Stimulated activated naive B cell treated with anti-CD40 and anti-IgM and Interleukin-4, amounts not matched to agents 10 μg/mL and 1 μg/mL and 100 μg/mL, for 72 hours (primary cell): Measurements from ENCODE around the gene CLVS2.

ENCODE experiments used
- ATAC-seq, 2 donors: fragments of 150-1000 bp; cut with Tn5 transposase; replicated peaks; 2 replicates each; pipeline ENCODE4 v1.10.0; 2021; ENCODE audit warnings: moderate library complexity in 1 of 2
- DNase-seq: peaks from one replicate; pipeline ENCODE4 v3.0.0; 2021
- H3K27ac Mint-ChIP-seq: one replicate; pipeline ENCODE4 v1.8.0; 2022; ENCODE audit warnings: mild to moderate bottlenecking, mixed read lengths
- H3K27me3 Mint-ChIP-seq, 2 donors: one replicate each; pipeline ENCODE4 v1.8.0; 2022; ENCODE audit warnings: mixed read lengths in 2 of 2
- H3K36me3 Mint-ChIP-seq, 2 donors: one replicate each; pipeline ENCODE4 v1.8.0; 2022; ENCODE audit warnings: mixed read lengths in 2 of 2, mild to moderate bottlenecking in 1 of 2
- H3K4me1 Mint-ChIP-seq, 2 donors: one replicate each; pipeline ENCODE4 v1.8.0; 2022; ENCODE audit warnings: mixed read lengths in 2 of 2, mild to moderate bottlenecking in 1 of 2
- H3K4me3 Mint-ChIP-seq, 2 donors: one replicate each; pipeline ENCODE4 v1.8.0; 2022; ENCODE audit warnings: mild to moderate bottlenecking in 2 of 2, mixed read lengths in 2 of 2, moderate library complexity in 1 of 2
- H3K9me3 Mint-ChIP-seq, 2 donors: one replicate each; pipeline ENCODE4 v1.8.0; 2022; ENCODE audit warnings: mixed read lengths in 2 of 2, mild to moderate bottlenecking in 1 of 2

The CLVS2 gene

GRCh38 chr6:123053602-123054225 is 57.7 kb downstream of the CLVS2 start:
- no peaks in the 10 kb centered on the region for H3K9me3 Mint-ChIP-seq
- H3K4me3 Mint-ChIP-seq, result no peak overlapping the region
- no peaks in the 10 kb centered on the region for H3K27me3 Mint-ChIP-seq
- no peak for DNase-seq
- H3K36me3 Mint-ChIP-seq, result no peaks in the 10 kb centered on the region
- no peak overlapping the region for H3K27ac Mint-ChIP-seq
- peak in 1 of 2 donors; percentile 23 for ATAC-seq
- H3K4me1 Mint-ChIP-seq, result no peaks in the 10 kb centered on the region

- Mint-ChIP-seq H3K27me3 (no peaks in the 10 kb centered on the region), H3K27ac (no peak overlapping the region), H3K4me3 (no peak overlapping the region), H3K4me1 (no peaks in the 10 kb centered on the region), H3K9me3 (peaks cover 0 to 3% of the 10 kb centered on the region in 2 donors), H3K36me3 (no peaks in the 10 kb centered on the region)
- no peak for DNase-seq
- ATAC-seq, result no peak
Observed at GRCh38 chr6:123055256-123055655, 59.2 kb downstream of the CLVS2 start.

GRCh38 chr6:123062670-123063069 is 66.6 kb downstream of the CLVS2 start:
- Mint-ChIP-seq H3K4me3 (no peak overlapping the region), H3K9me3 (peaks cover 0 to 3% of the 10 kb centered on the region in 2 donors), H3K4me1 (no peaks in the 10 kb centered on the region), H3K27ac (no peak overlapping the region), H3K27me3 (no peaks in the 10 kb centered on the region), H3K36me3 (no peaks in the 10 kb centered on the region)
- DNase-seq (no peak), ATAC-seq (no peak)

- no peak overlapping the region for H3K4me3 Mint-ChIP-seq
- no peaks in the 10 kb centered on the region for H3K27me3 Mint-ChIP-seq
- ATAC-seq (no peak), DNase-seq (no peak)
- H3K9me3 Mint-ChIP-seq, result peaks cover 0 to 2% of the 10 kb centered on the region in 2 donors
- H3K27ac Mint-ChIP-seq, result no peak overlapping the region
- no peaks in the 10 kb centered on the region for H3K4me1 Mint-ChIP-seq
- no peaks in the 10 kb centered on the region for H3K36me3 Mint-ChIP-seq
Observed at GRCh38 chr6:123064038-123064437, 68.0 kb downstream of the CLVS2 start.

- Mint-ChIP-seq H3K27ac (no peak overlapping the region), H3K27me3 (no peaks in the 10 kb centered on the region), H3K4me3 (no peak overlapping the region), H3K4me1 (no peaks in the 10 kb centered on the region), H3K36me3 (no peaks in the 10 kb centered on the region), H3K9me3 (no peaks in the 10 kb centered on the region)
- ATAC-seq (no peak), DNase-seq (no peak)
Observed at GRCh38 chr6:123074616-123075015, 78.6 kb downstream of the CLVS2 start.

GRCh38 chr6:123085403-123085802 is 89.4 kb downstream of the CLVS2 start:
- Mint-ChIP-seq H3K9me3 (no peaks in the 10 kb centered on the region), H3K4me1 (no peaks in the 10 kb centered on the region), H3K36me3 (no peaks in the 10 kb centered on the region), H3K4me3 (no peak overlapping the region), H3K27me3 (no peaks in the 10 kb centered on the region), H3K27ac (no peak overlapping the region)
- no peak for ATAC-seq
- no peak for DNase-seq

GRCh38 chr6:123089226-123089625 is 93.2 kb downstream of the CLVS2 start:
- ATAC-seq (no peak), DNase-seq (no peak)
- H3K9me3 Mint-ChIP-seq, result no peaks in the 10 kb centered on the region
- H3K27me3 Mint-ChIP-seq, result no peaks in the 10 kb centered on the region
- H3K4me1 Mint-ChIP-seq, result no peaks in the 10 kb centered on the region
- H3K27ac Mint-ChIP-seq, result no peak overlapping the region
- H3K4me3 Mint-ChIP-seq, result no peak overlapping the region
- no peaks in the 10 kb centered on the region for H3K36me3 Mint-ChIP-seq

GRCh38 chr6:123091091-123091895 is 95.3 kb downstream of the CLVS2 start:
- Mint-ChIP-seq H3K4me1 (no peaks in the 10 kb centered on the region), H3K27ac (no peak overlapping the region), H3K9me3 (no peaks in the 10 kb centered on the region), H3K4me3 (no peak overlapping the region), H3K36me3 (no peaks in the 10 kb centered on the region), H3K27me3 (no peaks in the 10 kb centered on the region)
- no peak for ATAC-seq
- no peak for DNase-seq

GRCh38 chr6:123091896-123092271 is 95.8 kb downstream of the CLVS2 start:
- ATAC-seq (no peak), DNase-seq (no peak)
- Mint-ChIP-seq H3K4me3 (no peak overlapping the region), H3K9me3 (no peaks in the 10 kb centered on the region), H3K27ac (no peak overlapping the region), H3K36me3 (no peaks in the 10 kb centered on the region), H3K4me1 (no peaks in the 10 kb centered on the region), H3K27me3 (no peaks in the 10 kb centered on the region)

GRCh38 chr6:123094795-123095194 is 98.8 kb downstream of the CLVS2 start:
- H3K4me1 Mint-ChIP-seq, result no peaks in the 10 kb centered on the region
- no peaks in the 10 kb centered on the region for H3K36me3 Mint-ChIP-seq
- ATAC-seq (no peak), DNase-seq (no peak)
- H3K27ac Mint-ChIP-seq, result no peak overlapping the region
- H3K9me3 Mint-ChIP-seq, result no peaks in the 10 kb centered on the region
- H3K27me3 Mint-ChIP-seq, result no peaks in the 10 kb centered on the region
- no peak overlapping the region for H3K4me3 Mint-ChIP-seq

GRCh38 chr6:123105561-123105960 is 109.5 kb downstream of the CLVS2 start:
- no peaks in the 10 kb centered on the region for H3K36me3 Mint-ChIP-seq
- peaks cover 7 to 9% of the 10 kb centered on the region in 2 donors for H3K9me3 Mint-ChIP-seq
- ATAC-seq (no peak), DNase-seq (no peak)
- H3K27me3 Mint-ChIP-seq, result no peaks in the 10 kb centered on the region
- H3K4me3 Mint-ChIP-seq, result no peak overlapping the region
- H3K27ac Mint-ChIP-seq, result no peak overlapping the region
- H3K4me1 Mint-ChIP-seq, result no peaks in the 10 kb centered on the region

- DNase-seq, result no peak
- ATAC-seq, result no peak
- H3K4me1 Mint-ChIP-seq, result no peaks in the 10 kb centered on the region
- no peaks in the 10 kb centered on the region for H3K27me3 Mint-ChIP-seq
- no peaks in the 10 kb centered on the region for H3K36me3 Mint-ChIP-seq
- H3K9me3 Mint-ChIP-seq, result no peaks in the 10 kb centered on the region
- no peak overlapping the region for H3K4me3 Mint-ChIP-seq
- H3K27ac Mint-ChIP-seq, result no peak overlapping the region
Observed at GRCh38 chr6:123116370-123116769, 120.3 kb downstream of the CLVS2 start.

- Mint-ChIP-seq H3K4me3 (no peak overlapping the region), H3K4me1 (no peaks in the 10 kb centered on the region), H3K27ac (no peak overlapping the region), H3K27me3 (no peaks in the 10 kb centered on the region), H3K36me3 (no peaks in the 10 kb centered on the region), H3K9me3 (no peaks in the 10 kb centered on the region)
- DNase-seq (no peak), ATAC-seq (no peak)
Observed at GRCh38 chr6:123117145-123117908, 121.3 kb downstream of the CLVS2 start.

- ATAC-seq (no peak), DNase-seq (no peak)
- peaks cover 0 to 4% of the 10 kb centered on the region in 2 donors for H3K9me3 Mint-ChIP-seq
- no peaks in the 10 kb centered on the region for H3K36me3 Mint-ChIP-seq
- H3K4me3 Mint-ChIP-seq, result no peak overlapping the region
- H3K4me1 Mint-ChIP-seq, result no peaks in the 10 kb centered on the region
- H3K27ac Mint-ChIP-seq, result no peak overlapping the region
- H3K27me3 Mint-ChIP-seq, result no peaks in the 10 kb centered on the region
Observed at GRCh38 chr6:123118811-123119210, 122.8 kb downstream of the CLVS2 start.
